ENCODE results near the gene HERPUD1. TPM values are rescaled to one million over a fixed set of nuclear protein-coding genes. Genes with fewer than 3 reads are reported as not detected.

The HERPUD1 gene
- polyA plus RNA-seq, 3 donors = 41.7 to 149 (median 75.2) TPM

DNA sequence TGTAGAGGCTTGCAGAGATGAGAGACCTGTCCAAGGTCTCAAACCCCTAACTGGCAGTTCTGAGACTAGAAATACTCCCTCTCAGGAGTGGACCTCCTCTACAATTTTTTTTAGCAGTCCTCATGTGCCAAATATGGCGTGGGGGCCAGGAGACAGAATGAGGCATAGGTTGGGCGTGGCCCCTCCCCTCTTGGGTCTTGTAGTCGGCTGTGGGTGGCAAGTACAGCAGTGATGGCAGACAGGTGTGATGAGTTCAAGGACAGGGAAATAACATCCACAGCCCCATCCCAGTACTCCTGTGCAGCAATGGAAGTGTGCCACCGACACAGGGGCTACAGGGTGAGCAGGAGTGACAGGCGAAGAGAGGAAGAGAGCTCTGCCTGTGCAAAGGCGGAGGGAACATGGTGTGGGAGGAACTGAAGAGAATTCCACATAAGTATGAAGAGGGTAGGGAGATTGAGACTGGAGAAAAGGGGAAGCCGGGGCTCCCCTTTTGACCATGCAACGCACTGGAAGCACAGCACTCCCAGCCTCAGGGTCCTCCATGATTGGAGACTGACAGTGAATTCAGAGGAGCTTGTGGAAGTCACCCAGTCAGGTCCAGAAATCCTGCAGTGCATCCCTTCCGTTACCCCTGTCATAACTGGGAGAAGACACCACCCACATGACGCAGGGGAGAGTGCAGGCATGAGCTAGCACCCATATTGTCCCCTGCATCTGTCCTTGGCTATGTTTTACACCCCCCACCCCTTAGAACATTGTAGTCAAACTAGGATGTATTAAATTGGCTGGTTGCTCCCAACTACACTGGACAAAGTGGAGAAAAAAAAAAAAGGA is 15.0 kb downstream of the HERPUD1 start:
- H3K27ac ChIP-seq (ENCODE audit: low read depth, low read length) = no peak overlapping the region
- 36 to 81% (median 80%) methylated on average over 10 of the region's 10 CpGs for WGBS, 3 donors

DNA sequence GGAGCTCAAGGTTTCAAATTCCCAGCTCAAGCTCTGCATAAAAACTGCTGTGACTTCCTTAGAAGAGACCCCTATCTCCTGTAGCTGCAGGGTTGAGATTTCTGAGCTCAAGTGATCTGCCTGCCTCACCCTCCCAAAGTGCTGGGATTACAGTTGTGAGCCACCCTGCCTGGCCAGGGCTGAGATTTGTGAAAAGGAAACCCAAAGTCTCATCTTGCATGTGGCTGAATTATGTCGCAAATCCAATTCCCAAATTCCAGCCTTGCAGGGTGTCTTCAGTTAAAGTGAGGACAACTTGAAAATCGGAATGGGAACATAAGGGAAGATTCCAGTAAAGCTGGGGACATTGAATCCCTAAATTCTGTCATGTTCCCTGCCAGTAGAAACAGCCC is 15.7 kb downstream of the HERPUD1 start:
- WGBS, 3 donors = 43 to 89% (median 86%) methylated on average over 2 of the region's 2 CpGs
- no peak overlapping the region for H3K27ac ChIP-seq (ENCODE audit: low read depth, low read length)

DNA sequence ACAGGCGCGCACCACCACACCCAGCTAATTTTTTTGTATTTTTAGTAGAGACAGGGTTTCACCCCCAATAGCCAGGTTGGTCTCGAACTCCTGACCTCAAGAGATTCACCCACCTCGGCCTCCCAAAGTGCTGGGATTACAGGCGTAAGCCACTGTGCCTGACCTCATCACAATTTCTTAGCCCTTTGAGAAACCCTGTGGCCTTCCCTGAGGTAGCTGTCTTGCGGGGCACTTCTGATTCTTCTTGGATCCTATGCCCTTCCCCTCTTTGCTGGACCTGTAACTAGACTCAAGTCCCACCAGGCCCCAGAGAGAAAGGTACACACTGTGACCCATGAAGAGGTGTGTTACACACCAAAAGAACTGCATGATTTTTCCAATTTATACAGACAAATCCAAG is 16.3 kb downstream of the HERPUD1 start:
- WGBS, 3 donors = 44 to 97% (median 96%) methylated on average over 4 to 6 of the region's 6 CpGs
- H3K27ac ChIP-seq (ENCODE audit: low read depth, low read length) = no peak overlapping the region

DNA sequence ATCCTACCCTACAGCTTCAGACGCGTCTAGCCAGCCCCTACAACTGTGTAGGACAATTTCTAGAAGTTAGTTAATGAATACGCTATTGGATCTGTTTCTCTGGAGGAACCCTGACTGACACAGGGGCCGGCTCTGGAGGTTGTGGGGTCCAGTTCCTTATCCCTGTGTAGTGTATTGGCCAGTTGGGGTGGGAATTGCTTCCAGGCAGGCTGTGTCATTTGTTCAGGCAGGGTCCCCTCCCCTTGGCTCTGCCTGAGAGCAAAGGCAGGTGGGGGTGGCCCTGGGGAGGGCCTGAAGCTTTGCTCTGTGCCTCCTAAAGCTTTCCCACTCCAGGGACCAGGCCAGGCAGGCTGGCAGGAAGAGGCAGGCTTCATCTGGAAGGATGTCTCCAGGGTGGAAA is 18.1 kb downstream of the HERPUD1 start:
- H3K27ac ChIP-seq (ENCODE audit: low read depth, low read length) = no peak overlapping the region
- 44 to 88% (median 74%) methylated on average over 4 of the region's 4 CpGs for WGBS, 3 donors

DNA sequence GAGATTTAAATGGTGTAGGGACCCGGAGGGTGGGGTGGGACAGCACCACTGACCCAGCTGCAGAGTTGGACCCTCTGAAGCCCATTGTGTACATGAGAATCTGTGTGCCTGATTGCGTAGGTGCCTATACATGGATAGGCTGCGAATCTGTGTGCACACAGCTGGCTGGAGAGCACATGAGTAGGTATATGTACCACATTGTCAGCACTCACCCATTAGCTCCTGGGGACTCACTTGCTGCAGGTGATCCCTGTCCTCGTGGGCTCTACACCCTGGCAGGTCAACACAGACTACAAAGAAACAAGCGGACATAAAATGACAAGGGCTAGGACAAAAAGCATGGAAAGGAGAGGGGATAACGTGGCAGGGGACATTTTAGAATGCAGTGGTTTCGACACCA is 18.5 kb downstream of the HERPUD1 start:
- H3K27ac ChIP-seq (ENCODE audit: low read depth, low read length) = no peak overlapping the region
- WGBS, 3 donors = 41 to 88% (median 87%) methylated on average over 7 of the region's 7 CpGs

DNA sequence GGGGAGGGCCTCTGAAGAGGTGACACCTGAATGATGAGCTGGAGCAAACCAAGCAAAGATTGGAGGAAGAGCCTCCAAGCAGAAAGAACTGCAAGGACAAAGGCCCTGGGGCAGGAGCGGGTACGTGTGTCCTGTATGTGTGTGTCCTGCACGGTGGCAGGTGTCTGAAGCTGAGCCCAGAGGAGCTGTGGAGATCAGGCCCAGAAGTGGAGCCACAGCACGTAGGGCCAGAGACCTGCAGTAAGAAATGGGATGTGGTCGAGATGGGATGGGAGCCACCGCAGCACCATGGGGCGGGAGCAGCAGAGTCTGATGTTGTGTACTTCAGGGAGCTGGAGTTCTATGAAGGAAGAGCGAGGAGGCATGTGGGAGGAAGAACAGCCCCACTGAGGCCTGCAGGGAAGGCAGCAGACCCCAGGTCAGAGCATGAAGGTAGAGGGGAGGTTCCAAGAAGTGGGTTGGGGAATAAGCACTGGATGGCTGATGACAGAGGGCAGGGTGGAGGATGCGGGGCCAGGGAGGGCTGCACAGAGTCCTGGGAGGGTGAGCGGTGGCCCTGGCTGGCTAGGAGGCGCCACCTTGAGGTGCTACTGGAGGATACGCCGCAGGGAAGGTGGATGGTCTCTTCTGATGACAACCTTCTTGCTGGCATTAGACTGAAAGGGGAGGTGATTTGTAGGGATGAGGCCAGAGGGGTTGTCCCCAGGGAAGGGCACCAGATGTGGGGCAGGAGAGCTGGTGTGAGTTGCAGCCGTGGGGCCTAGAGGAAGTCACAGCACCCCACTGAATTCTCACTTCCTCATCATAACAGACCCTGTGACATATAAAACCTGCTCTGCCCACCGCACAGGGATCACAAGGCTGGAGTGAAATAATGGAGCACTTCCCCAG is 19.2 kb downstream of the HERPUD1 start:
- 40 to 62% (median 56%) methylated on average over 15 of the region's 15 CpGs for WGBS, 3 donors
- no peak overlapping the region for H3K27ac ChIP-seq (ENCODE audit: low read depth, low read length)

DNA sequence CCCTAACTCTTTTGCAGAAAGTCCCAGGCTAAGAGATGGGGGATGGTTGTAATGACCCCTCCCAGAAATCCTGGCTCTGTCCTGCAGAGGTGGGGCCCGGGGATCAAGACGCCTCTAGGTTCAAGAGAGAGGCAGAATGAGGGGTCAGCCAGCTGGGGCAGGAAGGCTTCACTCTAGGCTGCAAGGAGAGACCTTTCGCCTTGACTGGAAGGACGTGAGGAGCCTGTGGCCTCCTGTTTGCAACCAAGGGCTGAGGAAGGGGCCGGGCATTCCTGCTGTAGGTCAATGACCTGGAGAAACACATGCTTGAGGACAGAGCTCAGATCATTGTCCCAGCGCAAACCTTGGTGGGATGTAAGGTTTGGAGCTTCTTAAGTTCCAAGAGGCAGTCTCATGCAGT is 21.1 kb downstream of the HERPUD1 start:
- WGBS, 3 donors = 60 to 78% (median 64%) methylated on average over 6 of the region's 6 CpGs
- H3K27ac ChIP-seq (ENCODE audit: low read depth, low read length) = no peak overlapping the region

DNA sequence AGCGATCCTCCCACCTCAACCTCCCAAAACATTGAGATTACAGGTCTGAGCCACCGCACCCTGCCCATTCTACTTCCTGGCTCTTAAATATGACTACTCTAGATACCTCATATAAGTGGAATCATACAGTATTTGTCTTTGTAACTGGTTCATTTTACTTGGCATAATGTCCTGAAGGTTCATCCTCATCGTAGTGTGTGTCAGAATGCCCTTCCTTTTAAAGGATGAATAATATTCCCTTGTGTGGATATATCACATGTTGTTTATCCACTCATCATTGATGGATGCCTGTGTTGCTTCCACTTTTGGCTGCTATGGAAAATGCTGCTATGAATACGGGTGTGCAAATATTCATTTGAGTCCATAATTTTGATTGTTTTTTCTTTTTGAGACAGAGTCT is 24.1 kb downstream of the HERPUD1 start:
- H3K27ac ChIP-seq (ENCODE audit: low read depth, low read length) = no peak overlapping the region
- 86 to 95% (median 89%) methylated on average over 4 of the region's 4 CpGs for WGBS, 3 donors

DNA sequence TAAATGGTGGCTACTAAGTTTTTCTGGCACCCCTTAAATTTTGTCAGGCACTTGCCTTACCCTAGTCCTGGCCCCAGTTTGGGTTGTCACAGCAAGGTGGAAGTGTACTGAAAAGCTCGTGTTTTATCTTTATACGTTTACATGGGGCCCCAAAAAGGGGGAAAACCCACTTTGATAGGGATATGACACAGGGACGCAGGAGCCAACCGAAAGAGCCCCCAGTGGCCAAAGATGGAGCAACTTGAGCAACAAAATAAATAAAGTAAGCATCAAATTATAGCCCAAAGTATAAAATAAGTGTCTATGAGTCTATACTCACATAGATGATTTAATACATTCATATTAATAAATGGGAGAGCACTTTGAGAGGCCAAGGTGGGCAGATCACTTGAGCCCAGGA is 24.8 kb downstream of the HERPUD1 start:
- 57 to 64% (median 62%) methylated on average over 4 of the region's 4 CpGs for WGBS, 3 donors
- H3K27ac ChIP-seq (ENCODE audit: low read depth, low read length) = no peak overlapping the region

DNA sequence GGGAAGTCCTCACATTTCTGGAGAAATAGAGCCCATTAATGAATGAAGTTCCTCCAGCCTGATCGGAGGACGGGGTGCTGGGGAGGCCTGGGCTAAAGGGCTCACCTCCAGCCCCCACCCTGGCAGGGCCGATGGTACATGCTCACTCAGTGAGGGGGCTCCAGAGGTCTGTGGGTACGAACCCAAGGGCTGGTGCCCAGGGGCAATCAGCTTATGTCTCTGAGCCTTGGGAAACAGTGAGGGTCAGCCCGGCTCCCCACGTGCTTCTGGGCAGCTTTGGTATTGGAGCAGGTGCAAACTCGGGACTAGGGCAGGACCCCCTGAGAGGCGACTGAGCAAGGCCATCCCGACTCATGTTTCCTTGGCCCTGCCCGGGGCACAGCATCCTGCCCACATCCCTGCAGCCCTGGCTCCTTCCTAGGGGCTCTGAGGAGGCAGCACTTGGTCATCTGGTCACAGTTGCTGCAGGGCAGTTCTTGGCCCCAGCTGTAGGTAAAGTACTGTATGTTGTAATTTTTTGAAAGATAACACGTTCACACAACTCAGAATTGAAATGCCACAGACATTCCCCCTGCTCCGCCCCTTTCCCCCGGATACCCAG is 28.8 kb downstream of the HERPUD1 start:
- 59 to 74% (median 68%) methylated on average over 13 of the region's 13 CpGs for WGBS, 3 donors
- H3K27ac ChIP-seq (ENCODE audit: low read depth, low read length) = no peak overlapping the region

DNA sequence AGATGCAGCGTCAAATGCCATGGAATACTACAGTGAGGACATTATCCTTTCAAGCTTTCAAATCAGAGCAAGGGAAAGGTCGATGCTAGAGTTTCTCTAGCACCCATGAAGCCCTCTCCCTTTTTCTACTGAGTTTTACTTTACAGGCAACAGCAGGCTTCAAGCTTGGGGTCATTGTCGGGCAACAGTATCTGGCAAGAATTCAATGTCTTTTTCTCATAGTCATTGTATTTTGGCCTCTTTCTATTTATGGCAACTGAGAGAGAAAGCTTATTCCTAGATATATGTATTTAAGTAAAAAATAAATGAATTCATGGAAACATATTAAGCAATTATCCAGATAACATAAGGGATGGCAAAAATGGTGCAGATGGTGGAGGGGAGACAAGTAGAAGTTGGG is 29.4 kb downstream of the HERPUD1 start:
- no peak overlapping the region for H3K27ac ChIP-seq (ENCODE audit: low read depth, low read length)

DNA sequence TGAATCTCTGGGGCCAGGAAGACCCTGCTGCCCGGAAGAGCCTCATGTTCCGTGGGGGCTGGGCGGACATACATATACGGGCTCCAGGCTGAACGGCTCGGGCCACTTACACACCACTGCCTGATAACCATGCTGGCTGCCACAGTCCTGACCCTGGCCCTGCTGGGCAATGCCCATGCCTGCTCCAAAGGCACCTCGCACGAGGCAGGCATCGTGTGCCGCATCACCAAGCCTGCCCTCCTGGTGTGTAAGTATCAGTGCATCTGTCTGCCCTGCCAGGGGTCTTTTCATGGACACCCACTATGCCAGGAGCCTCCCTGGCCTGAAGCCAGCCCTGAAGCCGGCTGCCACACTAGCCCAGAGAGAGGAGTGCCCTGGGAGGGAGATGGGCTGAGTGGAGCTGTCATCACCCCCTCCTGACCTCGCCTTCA is 29.9 kb downstream of the HERPUD1 start, which contains the start of gene CETP:
TSS of gene CETP (plus strand) at position 100 of the 431 bp plus-strand sequence. CDS start at position 130, 30 bp downstream.
- 44 to 74% (median 61%) methylated on average over 12 of the region's 12 CpGs for WGBS, 3 donors

More for the DNA sequence above, 29.4 kb downstream of the HERPUD1 start:
- WGBS, 3 donors = 43 to 69% (median 57%) methylated on average over 3 of the region's 3 CpGs

DNA sequence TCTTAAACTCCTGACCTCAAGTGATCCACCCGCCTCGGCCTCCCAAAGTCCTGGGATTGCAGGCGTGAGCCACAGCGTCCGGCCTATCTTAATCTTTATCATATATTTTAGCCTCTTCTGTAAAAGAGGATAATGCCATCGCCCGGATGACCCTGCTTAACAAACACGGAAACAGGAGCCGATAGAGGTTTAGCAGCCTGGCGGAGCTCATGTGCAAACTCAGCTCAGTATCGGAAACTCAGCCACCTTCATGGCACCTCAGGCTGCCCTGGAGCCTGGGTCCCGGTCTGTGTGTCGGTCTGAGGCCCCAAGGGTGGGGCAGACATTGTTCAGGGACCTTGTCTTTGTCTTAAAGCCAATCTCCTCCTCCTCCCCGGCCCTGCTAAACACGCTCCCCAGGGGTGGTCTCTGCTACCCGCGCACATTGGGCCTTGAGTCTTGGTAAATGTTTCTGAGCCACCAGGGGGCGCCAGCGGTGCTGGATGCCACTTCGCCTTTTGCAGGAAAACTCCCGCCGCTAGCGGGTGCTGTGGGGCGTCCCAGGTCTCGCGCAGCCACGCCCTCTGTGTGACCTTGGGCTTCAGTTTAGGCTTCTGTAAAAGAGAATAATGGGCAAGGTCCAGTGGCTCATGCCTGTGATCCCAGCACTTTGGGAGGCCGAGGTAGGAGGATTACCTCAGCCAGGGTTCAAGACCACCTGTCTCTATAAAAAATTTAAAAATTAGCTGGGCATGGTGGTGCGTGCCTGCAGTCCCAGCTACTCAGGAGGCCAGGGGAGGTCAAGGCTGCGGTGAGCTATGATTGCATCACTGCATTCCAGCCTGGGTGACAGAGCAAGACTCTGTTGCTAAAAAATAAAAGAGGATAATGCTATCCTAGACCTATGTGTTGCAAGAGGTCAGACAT is 32.6 kb downstream of the HERPUD1 start:
- H3K27ac ChIP-seq (ENCODE audit: low read depth, low read length) = no peak overlapping the region
- 42 to 47% (median 42%) methylated on average over 30 of the region's 30 CpGs for WGBS, 3 donors

More for the DNA sequence above, 29.9 kb downstream of the HERPUD1 start, which contains the start of gene CETP:
- H3K27ac ChIP-seq (ENCODE audit: low read depth, low read length) = no peak within 1 kb of the TSS

DNA sequence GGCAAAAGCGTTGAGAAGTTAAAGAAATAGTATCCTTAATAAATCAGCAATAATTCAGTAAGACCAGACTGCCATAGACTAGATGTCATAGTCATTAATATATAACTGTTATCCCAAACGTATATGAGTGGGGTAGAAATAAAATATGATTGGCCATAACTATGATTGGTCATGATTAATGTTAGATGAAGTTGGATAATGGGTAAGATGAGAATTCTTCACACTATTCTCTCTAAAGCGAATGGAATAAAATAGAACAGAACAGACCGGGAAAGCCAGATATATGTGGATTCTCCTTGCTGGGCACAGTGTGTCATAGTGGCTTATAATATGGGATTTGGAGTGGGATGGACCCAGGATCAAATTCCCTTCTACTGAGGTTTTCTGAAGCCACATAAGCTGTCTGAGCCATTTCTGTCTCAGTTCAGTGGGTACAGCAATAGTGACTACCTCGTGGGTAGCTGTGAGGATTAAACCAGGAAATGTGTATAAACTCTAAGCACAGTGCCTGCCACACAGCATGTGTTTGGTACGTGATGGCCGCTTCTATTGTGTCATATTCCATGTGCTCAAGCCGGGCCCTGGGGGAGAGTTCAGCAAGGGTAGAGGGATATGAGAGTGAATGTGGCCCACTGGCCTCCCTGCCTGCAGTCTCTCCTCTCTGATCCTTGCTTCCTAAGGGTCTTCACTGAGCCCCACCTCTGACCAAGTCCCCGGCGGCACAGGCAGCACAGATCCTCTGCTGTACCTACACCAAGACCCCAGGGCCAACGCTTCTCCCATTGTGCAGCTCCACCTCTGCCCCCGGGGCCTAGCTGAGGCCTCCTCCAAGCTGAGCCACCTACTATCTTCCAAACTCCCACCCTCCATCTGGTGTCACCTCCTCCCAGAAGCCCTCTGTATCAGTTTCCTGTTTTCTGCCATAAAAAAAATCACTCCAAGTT is 33.5 kb downstream of the HERPUD1 start:
- WGBS, 3 donors = 62 to 82% (median 68%) methylated on average over 12 of the region's 12 CpGs
- H3K27ac ChIP-seq (ENCODE audit: low read depth, low read length) = no peak overlapping the region

DNA sequence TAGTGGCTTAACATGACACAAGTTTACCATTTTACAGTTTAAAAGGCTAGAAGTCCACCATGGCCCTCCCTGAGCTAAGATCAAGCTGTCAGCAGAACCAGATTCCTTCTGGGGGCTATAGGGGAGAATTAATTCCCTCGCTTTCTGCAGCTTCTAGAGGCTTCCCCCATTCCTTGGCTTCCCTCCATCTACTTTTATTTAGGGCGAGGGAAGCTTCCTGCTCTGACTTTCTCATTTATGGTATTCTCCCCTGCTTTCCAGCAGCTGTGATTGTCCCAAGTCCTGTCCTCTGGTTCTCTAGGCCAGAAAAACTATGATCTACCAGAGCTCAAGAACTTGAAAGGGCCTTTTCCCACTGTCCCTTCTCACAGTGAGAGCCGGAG is 34.1 kb downstream of the HERPUD1 start:
- WGBS, 3 donors = 55 to 87% (median 59%) methylated on average over 3 of the region's 3 CpGs
- H3K27ac ChIP-seq (ENCODE audit: low read depth, low read length) = no peak overlapping the region

DNA sequence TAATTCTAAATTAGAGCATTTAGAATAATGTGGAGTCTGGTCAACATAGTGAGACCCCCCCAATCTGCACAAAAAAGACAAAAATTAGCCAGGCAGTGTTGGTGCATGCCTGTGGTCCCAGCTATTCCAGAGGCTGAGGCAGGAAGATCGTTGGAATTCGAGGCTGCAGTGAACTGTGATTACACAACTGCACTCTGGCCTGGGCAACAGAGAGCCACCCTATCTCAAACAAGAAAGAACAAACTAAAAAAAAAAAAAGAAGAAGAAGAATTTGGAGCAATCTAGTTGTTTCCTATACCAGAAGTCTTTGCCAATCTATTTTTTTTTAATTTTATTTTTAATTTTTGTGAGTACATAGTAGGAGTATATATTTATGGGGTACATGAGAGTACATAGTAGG is 35.8 kb downstream of the HERPUD1 start:
- no peak overlapping the region for H3K27ac ChIP-seq (ENCODE audit: low read depth, low read length)
- 20 to 40% (median 20%) methylated on average over 2 of the region's 2 CpGs for WGBS, 3 donors

DNA sequence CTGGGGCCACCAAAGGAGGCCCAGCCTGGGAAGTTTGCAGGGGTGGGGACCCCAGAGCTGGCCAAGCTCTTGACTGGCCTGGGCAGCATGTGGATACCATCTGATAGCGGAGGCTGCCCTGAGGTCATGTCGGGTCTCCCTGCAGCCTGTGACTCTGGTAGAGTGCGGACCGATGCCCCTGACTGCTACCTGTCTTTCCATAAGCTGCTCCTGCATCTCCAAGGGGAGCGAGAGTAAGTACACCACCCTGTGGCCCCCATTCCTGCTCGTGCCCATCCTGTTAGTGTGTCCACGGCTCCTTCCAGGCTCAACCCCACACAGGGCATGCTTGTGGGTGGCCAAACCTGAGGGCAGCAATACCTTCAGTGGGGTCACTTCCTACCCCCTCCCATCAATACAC is 37.8 kb downstream of the HERPUD1 start:
- WGBS, 3 donors = 93 to 96% (median 96%) methylated on average over 7 of the region's 7 CpGs
- no peak overlapping the region for H3K27ac ChIP-seq (ENCODE audit: low read depth, low read length)

Data from adipose tissue (tissue), 3 donors.